Activated CD4-positive, alpha-beta T cell treated with anti-CD3 and anti-CD28 coated beads, Interleukin-2, amount 50 U/mL, for 1 hour (primary cell): ENCODE results near the gene APBA2.
A peak's percentile ranks its signal among the peaks of the same experiment; 100 is the strongest.

ENCODE experiments used
- DNase-seq: peaks from one replicate; pipeline ENCODE4 v3.0.0-alpha.2; 2020

APBA2 gene

GRCh38 chr15:29110176-29110575 lies 224.4 kb downstream of the APBA2 start:
- no peak for DNase-seq

- no peak for DNase-seq
Measured at GRCh38 chr15:29110733-29111132, 225.0 kb downstream of the APBA2 start.

- no peak for DNase-seq
Measured at GRCh38 chr15:29111705-29112281, 226.0 kb downstream of the APBA2 start.

GRCh38 chr15:29113336-29114220 lies 227.8 kb downstream of the APBA2 start:
- no peak for DNase-seq

GRCh38 chr15:29114221-29115092 lies 228.7 kb downstream of the APBA2 start:
- no peak for DNase-seq

GRCh38 chr15:29115093-29115991 lies 229.6 kb downstream of the APBA2 start:
- peak; percentile 23 for DNase-seq

GRCh38 chr15:29116970-29117700 lies 231.4 kb downstream of the APBA2 start:
- no peak for DNase-seq

GRCh38 chr15:29117778-29118177 lies 232.0 kb downstream of the APBA2 start:
- DNase-seq, result no peak

GRCh38 chr15:29119847-29120246 lies 234.1 kb downstream of the APBA2 start:
- DNase-seq, result no peak

GRCh38 chr15:29120593-29121368 lies 235.0 kb downstream of the APBA2 start:
- no peak for DNase-seq

- DNase-seq, result no peak
Measured at GRCh38 chr15:29121369-29121656, 235.5 kb downstream of the APBA2 start.

- DNase-seq, result no peak
Measured at GRCh38 chr15:29121907-29122306, 236.1 kb downstream of the APBA2 start.

GRCh38 chr15:29122506-29122905 lies 236.7 kb downstream of the APBA2 start:
- no peak for DNase-seq

GRCh38 chr15:29123171-29123570 lies 237.4 kb downstream of the APBA2 start:
- no peak for DNase-seq

- DNase-seq, result no peak
Measured at GRCh38 chr15:29123991-29124390, 238.2 kb downstream of the APBA2 start.

GRCh38 chr15:29124581-29125381 lies 239.0 kb downstream of the APBA2 start:
- no peak for DNase-seq

GRCh38 chr15:29125382-29126207 lies 239.8 kb downstream of the APBA2 start:
- no peak for DNase-seq

- no peak for DNase-seq
Measured at GRCh38 chr15:29126208-29126536, 240.4 kb downstream of the APBA2 start.

GRCh38 chr15:29126821-29127461 lies 241.2 kb downstream of the APBA2 start:
- no peak for DNase-seq
